Measurements from ENCODE around the gene SYMPK. TPM values are rescaled to one million over a fixed set of nuclear protein-coding genes. Genes with fewer than 3 reads are reported as not detected.

Gene SYMPK
- total RNA-seq, 1 experiment from 2014 or later, result 47.7 TPM

DNA sequence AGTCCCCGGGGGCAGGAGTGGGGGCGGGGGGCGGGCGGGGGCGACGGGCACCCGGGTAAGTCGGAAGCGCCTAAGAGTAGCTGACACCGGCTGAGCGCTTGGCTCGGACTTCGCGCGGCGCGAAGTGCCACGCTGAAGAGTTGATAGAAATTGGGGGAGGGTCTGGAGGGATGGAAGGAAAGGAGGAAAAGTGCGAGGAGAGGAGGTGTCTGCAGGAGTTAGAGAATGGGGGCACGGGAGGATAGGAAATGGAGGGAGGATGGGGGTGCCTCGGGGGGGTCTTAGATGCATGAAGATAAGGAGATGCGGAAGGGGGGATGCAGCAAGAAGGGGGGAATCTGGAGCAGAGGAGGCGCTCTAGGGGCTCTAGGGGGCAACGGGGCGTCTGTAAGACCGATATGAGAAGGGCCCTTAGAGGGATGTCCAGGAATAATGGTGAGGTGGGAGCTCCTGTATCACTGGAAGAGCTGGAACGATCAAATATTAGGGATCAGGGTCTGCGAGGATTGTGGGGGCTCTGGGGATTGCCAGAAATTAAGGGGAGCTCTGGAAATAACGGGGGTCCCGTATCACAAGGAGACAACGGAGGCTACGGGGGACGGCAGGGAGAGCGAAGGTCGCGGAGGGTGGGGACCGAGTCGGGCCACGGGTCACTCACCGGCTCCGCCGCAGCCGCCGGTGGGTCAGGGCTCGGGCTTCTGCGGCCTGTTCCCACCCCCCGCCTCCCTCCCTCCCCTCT lies 39.1 kb upstream of the SYMPK start, which contains the start of gene MYPOP:
TSS of gene MYPOP (minus strand) at position 702 of the 739 bp plus-strand sequence. CDS start 840 bp downstream, outside the sequence.
- Histone ChIP-seq H3K36me3 (ENCODE audit: control insufficient read depth, insufficient read depth, low read length) (peaks cover 2% of the 10 kb centered on the region; the same call in 1 of the 2 replicates), H3K27me3 (ENCODE audit: control insufficient read depth, insufficient read depth, low read length) (no peaks in the 10 kb centered on the region), H3K4me1 (ENCODE audit: control insufficient read depth, insufficient read depth, low read length) (peaks cover 3% of the 10 kb centered on the region), H3K4me3 (ENCODE audit: low read depth in 2 of 2, low read length in 2 of 2) (peak within 1 kb of the TSS; percentile 70 to 82), H3K9me3 (ENCODE audit: control insufficient read depth, insufficient read depth, low read depth, low read length) (no peaks in the 10 kb centered on the region), H3K27ac (ENCODE audit: low read length) (peak within 1 kb of the TSS; percentile 81)
- in situ Hi-C loops (cut with HindIII; ENCODE audit: low pct_unique_long_range_greater_than_20kb, low sequenced_read_pairs) (no loop called here), intact Hi-C loops (cut with micrococcal nuclease; ENCODE audit: unreplicated experiment) (no loop called here)
- ATAC-seq (peak; percentile 14), DNase-seq (ENCODE audit: low read depth, low spot score) (no peak)
- POLR2A ChIA-PET, result no interaction called here
- BruUV-seq (replicated peaks), result no TSS peak
- CTCF ChIA-PET, result interaction anchor here (0.6 to 0.8 kb wide), 4 partner anchors 81 to 636 kb away, joined by 3 to 9 read pairs (median 5); partner anchors contain the start of gene DMPK
- TF ChIP-seq, protein P1, sequence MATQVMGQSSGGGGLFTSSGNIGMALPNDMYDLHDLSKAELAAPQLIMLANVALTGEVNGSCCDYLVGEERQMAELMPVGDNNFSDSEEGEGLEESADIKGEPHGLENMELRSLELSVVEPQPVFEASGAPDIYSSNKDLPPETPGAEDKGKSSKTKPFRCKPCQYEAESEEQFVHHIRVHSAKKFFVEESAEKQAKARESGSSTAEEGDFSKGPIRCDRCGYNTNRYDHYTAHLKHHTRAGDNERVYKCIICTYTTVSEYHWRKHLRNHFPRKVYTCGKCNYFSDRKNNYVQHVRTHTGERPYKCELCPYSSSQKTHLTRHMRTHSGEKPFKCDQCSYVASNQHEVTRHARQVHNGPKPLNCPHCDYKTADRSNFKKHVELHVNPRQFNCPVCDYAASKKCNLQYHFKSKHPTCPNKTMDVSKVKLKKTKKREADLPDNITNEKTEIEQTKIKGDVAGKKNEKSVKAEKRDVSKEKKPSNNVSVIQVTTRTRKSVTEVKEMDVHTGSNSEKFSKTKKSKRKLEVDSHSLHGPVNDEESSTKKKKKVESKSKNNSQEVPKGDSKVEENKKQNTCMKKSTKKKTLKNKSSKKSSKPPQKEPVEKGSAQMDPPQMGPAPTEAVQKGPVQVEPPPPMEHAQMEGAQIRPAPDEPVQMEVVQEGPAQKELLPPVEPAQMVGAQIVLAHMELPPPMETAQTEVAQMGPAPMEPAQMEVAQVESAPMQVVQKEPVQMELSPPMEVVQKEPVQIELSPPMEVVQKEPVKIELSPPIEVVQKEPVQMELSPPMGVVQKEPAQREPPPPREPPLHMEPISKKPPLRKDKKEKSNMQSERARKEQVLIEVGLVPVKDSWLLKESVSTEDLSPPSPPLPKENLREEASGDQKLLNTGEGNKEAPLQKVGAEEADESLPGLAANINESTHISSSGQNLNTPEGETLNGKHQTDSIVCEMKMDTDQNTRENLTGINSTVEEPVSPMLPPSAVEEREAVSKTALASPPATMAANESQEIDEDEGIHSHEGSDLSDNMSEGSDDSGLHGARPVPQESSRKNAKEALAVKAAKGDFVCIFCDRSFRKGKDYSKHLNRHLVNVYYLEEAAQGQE (IDR thresholded peaks at IDR 0.05; ENCODE audit: insufficient read depth in 1 of 2, low read depth in 2 of 2, low read length in 1 of 2), result no peak
- TF ChIP-seq, protein P2, sequence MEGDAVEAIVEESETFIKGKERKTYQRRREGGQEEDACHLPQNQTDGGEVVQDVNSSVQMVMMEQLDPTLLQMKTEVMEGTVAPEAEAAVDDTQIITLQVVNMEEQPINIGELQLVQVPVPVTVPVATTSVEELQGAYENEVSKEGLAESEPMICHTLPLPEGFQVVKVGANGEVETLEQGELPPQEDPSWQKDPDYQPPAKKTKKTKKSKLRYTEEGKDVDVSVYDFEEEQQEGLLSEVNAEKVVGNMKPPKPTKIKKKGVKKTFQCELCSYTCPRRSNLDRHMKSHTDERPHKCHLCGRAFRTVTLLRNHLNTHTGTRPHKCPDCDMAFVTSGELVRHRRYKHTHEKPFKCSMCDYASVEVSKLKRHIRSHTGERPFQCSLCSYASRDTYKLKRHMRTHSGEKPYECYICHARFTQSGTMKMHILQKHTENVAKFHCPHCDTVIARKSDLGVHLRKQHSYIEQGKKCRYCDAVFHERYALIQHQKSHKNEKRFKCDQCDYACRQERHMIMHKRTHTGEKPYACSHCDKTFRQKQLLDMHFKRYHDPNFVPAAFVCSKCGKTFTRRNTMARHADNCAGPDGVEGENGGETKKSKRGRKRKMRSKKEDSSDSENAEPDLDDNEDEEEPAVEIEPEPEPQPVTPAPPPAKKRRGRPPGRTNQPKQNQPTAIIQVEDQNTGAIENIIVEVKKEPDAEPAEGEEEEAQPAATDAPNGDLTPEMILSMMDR (IDR thresholded peaks at IDR 0.05), result no peak
- TF ChIP-seq SIN3A (IDR thresholded peaks at IDR 0.05; ENCODE audit: borderline replicate concordance, insufficient read depth, low read depth, low read length) (no peak), TCF7L2 (IDR thresholded peaks at IDR 0.05; ENCODE audit: low read depth, low read length) (no peak), POLR2AphosphoS5 (IDR thresholded peaks at IDR 0.05; ENCODE audit: low read depth, low read length) (no peak)

GRCh38 chr19:45901432-45901911 lies 38.5 kb upstream of the SYMPK start:
- ChIA-PET CTCF (interaction anchor here (0.8 kb wide), 1 partner anchor 84 kb away, joined by 6 read pairs; no protein-coding TSS in a partner anchor), POLR2A (no interaction called here)
- Histone ChIP-seq H3K9me3 (ENCODE audit: control insufficient read depth, insufficient read depth, low read depth, low read length) (no peaks in the 10 kb centered on the region), H3K4me3 (ENCODE audit: low read depth in 2 of 2, low read length in 2 of 2) (peak overlapping the region; percentile 70 to 82), H3K27me3 (ENCODE audit: control insufficient read depth, insufficient read depth, low read length) (no peaks in the 10 kb centered on the region), H3K27ac (ENCODE audit: low read length) (no peak overlapping the region; the same call in 1 of the 2 replicates), H3K36me3 (ENCODE audit: control insufficient read depth, insufficient read depth, low read length) (peaks cover 2% of the 10 kb centered on the region; the same call in 1 of the 2 replicates), H3K4me1 (ENCODE audit: control insufficient read depth, insufficient read depth, low read length) (peaks cover 3% of the 10 kb centered on the region)
- TF ChIP-seq, protein P2 (IDR thresholded peaks at IDR 0.05), result no peak
- TF ChIP-seq TCF7L2 (IDR thresholded peaks at IDR 0.05; ENCODE audit: low read depth, low read length), result no peak
- TF ChIP-seq, protein P1 (IDR thresholded peaks at IDR 0.05; ENCODE audit: insufficient read depth in 1 of 2, low read depth in 2 of 2, low read length in 1 of 2), result no peak
- TF ChIP-seq POLR2AphosphoS5 (IDR thresholded peaks at IDR 0.05; ENCODE audit: low read depth, low read length), result no peak
- no peak for TF ChIP-seq SIN3A (IDR thresholded peaks at IDR 0.05; ENCODE audit: borderline replicate concordance, insufficient read depth, low read depth, low read length)
- in situ Hi-C loops (cut with HindIII; ENCODE audit: low pct_unique_long_range_greater_than_20kb, low sequenced_read_pairs) (no loop called here), intact Hi-C loops (cut with micrococcal nuclease; ENCODE audit: unreplicated experiment) (no loop called here)
- DNase-seq (ENCODE audit: low read depth, low spot score) (no peak), ATAC-seq (no peak)
- no TSS peak for BruUV-seq (replicated peaks)

Measured in Panc1 (cell line).